ENCODE data around the gene ADGRL3. TPM values are rescaled to one million over a fixed set of nuclear protein-coding genes. Genes with fewer than 3 reads are reported as not detected.
"Not testable (repeated sequence)": the region's sequence is repeated elsewhere in the genome, so short reads cannot be mapped to it uniquely, and the experiment has no call there.

Gene ADGRL3
- total RNA-seq, 1 experiment from 2014 or later, result not detected

- no peak overlapping the region for H3K4me3 ChIP-seq (ENCODE audit: low read length)
- H4K20me1 ChIP-seq (ENCODE audit: insufficient read depth, low read depth, low read length), result no peaks in the 10 kb centered on the region
- H3K4me1 ChIP-seq (ENCODE audit: low read length), result no peaks in the 10 kb centered on the region
- H2AFZ ChIP-seq (ENCODE audit: low read length), result no peak overlapping the region
- no peak overlapping the region for H3K9ac ChIP-seq (ENCODE audit: low read length)
- H3K4me2 ChIP-seq (ENCODE audit: low read depth, low read length, poor library complexity, severe bottlenecking), result no peak overlapping the region
- no peaks in the 10 kb centered on the region for H3K9me2 ChIP-seq (replicated peaks; ENCODE audit: insufficient read depth, low read length)
- no peaks in the 10 kb centered on the region for H3K36me3 ChIP-seq (ENCODE audit: insufficient read depth, low read length)
- no peak for DNase-seq
- H3K27me3 ChIP-seq (ENCODE audit: low read length), result no peaks in the 10 kb centered on the region
- H3K27ac ChIP-seq (ENCODE audit: low read length), result no peak overlapping the region
- H3K79me2 ChIP-seq (ENCODE audit: low read length), result no peaks in the 10 kb centered on the region
- H3K9me3 ChIP-seq (ENCODE audit: low read length), result peaks cover 39% of the 10 kb centered on the region
Observed at GRCh38 chr4:61984260-61984909, 784.3 kb downstream of the ADGRL3 start.

GRCh38 chr4:61985426-61985825, 785.3 kb downstream of the ADGRL3 start:
- no peak for DNase-seq
- Histone ChIP-seq H3K36me3 (ENCODE audit: insufficient read depth, low read length) (no peaks in the 10 kb centered on the region), H3K4me3 (ENCODE audit: low read length) (no peak overlapping the region), H3K9me3 (ENCODE audit: low read length) (peaks cover 34% of the 10 kb centered on the region), H3K27me3 (ENCODE audit: low read length) (no peaks in the 10 kb centered on the region), H2AFZ (ENCODE audit: low read length) (no peak overlapping the region), H3K79me2 (ENCODE audit: low read length) (no peaks in the 10 kb centered on the region), H3K9me2 (replicated peaks; ENCODE audit: insufficient read depth, low read length) (no peaks in the 10 kb centered on the region), H4K20me1 (ENCODE audit: insufficient read depth, low read depth, low read length) (no peaks in the 10 kb centered on the region), H3K27ac (ENCODE audit: low read length) (no peak overlapping the region), H3K4me1 (ENCODE audit: low read length) (no peaks in the 10 kb centered on the region), H3K4me2 (ENCODE audit: low read depth, low read length, poor library complexity, severe bottlenecking) (no peak overlapping the region), H3K9ac (ENCODE audit: low read length) (no peak overlapping the region)

GRCh38 chr4:61986929-61987328, 786.8 kb downstream of the ADGRL3 start:
- not testable (repeated sequence) for H3K36me3 ChIP-seq (ENCODE audit: insufficient read depth, low read length); DNase-seq; H3K4me3 ChIP-seq (ENCODE audit: low read length); H3K27me3 ChIP-seq (ENCODE audit: low read length); H3K9ac ChIP-seq (ENCODE audit: low read length); H4K20me1 ChIP-seq (ENCODE audit: insufficient read depth, low read depth, low read length); H3K4me1 ChIP-seq (ENCODE audit: low read length); H3K4me2 ChIP-seq (ENCODE audit: low read depth, low read length, poor library complexity, severe bottlenecking); H2AFZ ChIP-seq (ENCODE audit: low read length); H3K27ac ChIP-seq (ENCODE audit: low read length); H3K9me2 ChIP-seq (replicated peaks; ENCODE audit: insufficient read depth, low read length); H3K79me2 ChIP-seq (ENCODE audit: low read length)
- peaks cover 29% of the 10 kb centered on the region for H3K9me3 ChIP-seq (ENCODE audit: low read length)

- no peak overlapping the region for H3K9ac ChIP-seq (ENCODE audit: low read length)
- H3K4me2 ChIP-seq (ENCODE audit: low read depth, low read length, poor library complexity, severe bottlenecking), result no peak overlapping the region
- H3K9me2 ChIP-seq (replicated peaks; ENCODE audit: insufficient read depth, low read length), result no peaks in the 10 kb centered on the region
- H3K36me3 ChIP-seq (ENCODE audit: insufficient read depth, low read length), result no peaks in the 10 kb centered on the region
- H2AFZ ChIP-seq (ENCODE audit: low read length), result no peak overlapping the region
- DNase-seq, result no peak
- no peaks in the 10 kb centered on the region for H3K4me1 ChIP-seq (ENCODE audit: low read length)
- no peak overlapping the region for H3K27ac ChIP-seq (ENCODE audit: low read length)
- no peak overlapping the region for H3K4me3 ChIP-seq (ENCODE audit: low read length)
- H3K27me3 ChIP-seq (ENCODE audit: low read length), result no peaks in the 10 kb centered on the region
- H3K79me2 ChIP-seq (ENCODE audit: low read length), result no peaks in the 10 kb centered on the region
- H4K20me1 ChIP-seq (ENCODE audit: insufficient read depth, low read depth, low read length), result no peaks in the 10 kb centered on the region
- H3K9me3 ChIP-seq (ENCODE audit: low read length), result peaks cover 12% of the 10 kb centered on the region; the same call in 1 of the 2 replicates
Observed at GRCh38 chr4:61992351-61992750, 792.2 kb downstream of the ADGRL3 start.

- no peaks in the 10 kb centered on the region for H3K27me3 ChIP-seq (ENCODE audit: low read length)
- no peaks in the 10 kb centered on the region for H4K20me1 ChIP-seq (ENCODE audit: insufficient read depth, low read depth, low read length)
- H3K4me1 ChIP-seq (ENCODE audit: low read length), result no peaks in the 10 kb centered on the region
- H3K9me2 ChIP-seq (replicated peaks; ENCODE audit: insufficient read depth, low read length), result no peaks in the 10 kb centered on the region
- no peak overlapping the region for H3K4me3 ChIP-seq (ENCODE audit: low read length)
- H3K79me2 ChIP-seq (ENCODE audit: low read length), result no peaks in the 10 kb centered on the region
- no peaks in the 10 kb centered on the region for H3K36me3 ChIP-seq (ENCODE audit: insufficient read depth, low read length)
- H3K4me2 ChIP-seq (ENCODE audit: low read depth, low read length, poor library complexity, severe bottlenecking), result no peak overlapping the region
- DNase-seq, result no peak
- H3K9ac ChIP-seq (ENCODE audit: low read length), result no peak overlapping the region
- no peak overlapping the region for H2AFZ ChIP-seq (ENCODE audit: low read length)
- H3K27ac ChIP-seq (ENCODE audit: low read length), result no peak overlapping the region
- peaks cover 9% of the 10 kb centered on the region; the same call in 1 of the 2 replicates for H3K9me3 ChIP-seq (ENCODE audit: low read length)
Observed at GRCh38 chr4:61994036-61994435, 793.9 kb downstream of the ADGRL3 start.

GRCh38 chr4:61995717-61996340, 795.7 kb downstream of the ADGRL3 start:
- no peaks in the 10 kb centered on the region for H4K20me1 ChIP-seq (ENCODE audit: insufficient read depth, low read depth, low read length)
- H3K9me2 ChIP-seq (replicated peaks; ENCODE audit: insufficient read depth, low read length), result no peaks in the 10 kb centered on the region
- no peak overlapping the region for H3K27ac ChIP-seq (ENCODE audit: low read length)
- H3K4me1 ChIP-seq (ENCODE audit: low read length), result no peaks in the 10 kb centered on the region
- no peak overlapping the region for H3K4me3 ChIP-seq (ENCODE audit: low read length)
- no peaks in the 10 kb centered on the region for H3K27me3 ChIP-seq (ENCODE audit: low read length)
- H3K9ac ChIP-seq (ENCODE audit: low read length), result no peak overlapping the region
- no peak for DNase-seq
- H3K36me3 ChIP-seq (ENCODE audit: insufficient read depth, low read length), result no peaks in the 10 kb centered on the region
- H3K4me2 ChIP-seq (ENCODE audit: low read depth, low read length, poor library complexity, severe bottlenecking), result no peak overlapping the region
- H3K9me3 ChIP-seq (ENCODE audit: low read length), result peaks cover 5% of the 10 kb centered on the region; the same call in 1 of the 2 replicates
- H3K79me2 ChIP-seq (ENCODE audit: low read length), result no peaks in the 10 kb centered on the region
- no peak overlapping the region for H2AFZ ChIP-seq (ENCODE audit: low read length)

GRCh38 chr4:61996943-61997342, 796.8 kb downstream of the ADGRL3 start:
- peaks cover 5% of the 10 kb centered on the region; the same call in 1 of the 2 replicates for H3K9me3 ChIP-seq (ENCODE audit: low read length)
- H3K27ac ChIP-seq (ENCODE audit: low read length), result no peak overlapping the region
- H3K4me2 ChIP-seq (ENCODE audit: low read depth, low read length, poor library complexity, severe bottlenecking), result no peak overlapping the region
- H3K4me3 ChIP-seq (ENCODE audit: low read length), result no peak overlapping the region
- H2AFZ ChIP-seq (ENCODE audit: low read length), result no peak overlapping the region
- no peaks in the 10 kb centered on the region for H3K9me2 ChIP-seq (replicated peaks; ENCODE audit: insufficient read depth, low read length)
- H4K20me1 ChIP-seq (ENCODE audit: insufficient read depth, low read depth, low read length), result no peaks in the 10 kb centered on the region
- no peak for DNase-seq
- H3K9ac ChIP-seq (ENCODE audit: low read length), result no peak overlapping the region
- no peaks in the 10 kb centered on the region for H3K4me1 ChIP-seq (ENCODE audit: low read length)
- H3K36me3 ChIP-seq (ENCODE audit: insufficient read depth, low read length), result no peaks in the 10 kb centered on the region
- H3K27me3 ChIP-seq (ENCODE audit: low read length), result no peaks in the 10 kb centered on the region
- H3K79me2 ChIP-seq (ENCODE audit: low read length), result no peaks in the 10 kb centered on the region

GRCh38 chr4:61997831-61998230, 797.7 kb downstream of the ADGRL3 start:
- Histone ChIP-seq H3K27me3 (ENCODE audit: low read length) (no peaks in the 10 kb centered on the region), H3K79me2 (ENCODE audit: low read length) (no peaks in the 10 kb centered on the region)

More at GRCh38 chr4:61997831-61998230, 797.7 kb downstream of the ADGRL3 start:
- Histone ChIP-seq H4K20me1 (ENCODE audit: insufficient read depth, low read depth, low read length) (no peaks in the 10 kb centered on the region), H3K4me2 (ENCODE audit: low read depth, low read length, poor library complexity, severe bottlenecking) (no peak overlapping the region), H3K4me1 (ENCODE audit: low read length) (no peaks in the 10 kb centered on the region), H3K27ac (ENCODE audit: low read length) (no peak overlapping the region), H3K4me3 (ENCODE audit: low read length) (no peak overlapping the region), H2AFZ (ENCODE audit: low read length) (no peak overlapping the region), H3K9me3 (ENCODE audit: low read length) (peaks cover 5% of the 10 kb centered on the region; the same call in 1 of the 2 replicates), H3K9ac (ENCODE audit: low read length) (no peak overlapping the region), H3K9me2 (replicated peaks; ENCODE audit: insufficient read depth, low read length) (no peaks in the 10 kb centered on the region), H3K36me3 (ENCODE audit: insufficient read depth, low read length) (no peaks in the 10 kb centered on the region)
- no peak for DNase-seq
